ENCODE data around the gene COPS6. TPM values are rescaled to one million over a fixed set of nuclear protein-coding genes. Genes with fewer than 3 reads are reported as not detected.

The COPS6 gene
- total and polyA plus RNA-seq, 2 donors (not counting 1 experiment from before 2014, with no cell fraction given), result 76.5 to 79.6 TPM

- no peaks in the 10 kb centered on the region for H3K9me3 ChIP-seq (ENCODE audit: control extremely low read depth in 1 of 3, control insufficient read depth in 2 of 3, insufficient read depth in 1 of 3, low read length in 2 of 3)
- H3K4me1 Mint-ChIP-seq, result no peaks in the 10 kb centered on the region
- ChIA-PET POLR2A (no interaction called here), CTCF (no interaction called here)
- no peak overlapping the region for H2AFZ ChIP-seq (ENCODE audit: insufficient read depth, low read depth, low read length, poor library complexity, severe bottlenecking)
- TF ChIP-seq CTCF (IDR thresholded peaks at IDR 0.05), result no peak
- no peak overlapping the region for H3K27ac ChIP-seq (ENCODE audit: low read length in 2 of 2)
- no peak overlapping the region for H3K27ac Mint-ChIP-seq
- ATAC-seq (ENCODE audit: low read depth), result no peak
- no peak overlapping the region for H3K9ac ChIP-seq (ENCODE audit: low read length)
- intact Hi-C loops (cut with micrococcal nuclease), result no loop called here
- H3K4me3 ChIP-seq (ENCODE audit: control extremely low read depth in 1 of 5, extremely low read depth in 1 of 5, insufficient read depth in 1 of 5, low read depth in 2 of 5, low read length in 4 of 5), result no peak overlapping the region
- H4K20me1 ChIP-seq (ENCODE audit: control insufficient read depth, insufficient read depth, low read length, poor library complexity, severe bottlenecking), result no peaks in the 10 kb centered on the region
- WGBS (ENCODE audit: insufficient coverage), result 100% methylated on average over 6 of the region's 7 CpGs
- no peak for DNase-seq
- H3K27me3 ChIP-seq (replicated peaks in 1 of 4; ENCODE audit: control extremely low read depth in 1 of 4, control insufficient read depth in 3 of 4, insufficient read depth in 4 of 4, low read length in 3 of 4), result no peaks in the 10 kb centered on the region
- H3K27me3 Mint-ChIP-seq, result no peaks in the 10 kb centered on the region
- peaks cover 0 to 51% of the 10 kb centered on the region in 2 experiments for H3K36me3 ChIP-seq (replicated peaks in 1 of 2; ENCODE audit: control extremely low read depth in 1 of 2, control insufficient read depth in 1 of 2, extremely low read depth in 1 of 2, insufficient read depth in 2 of 2, low read length in 1 of 2)
- H3K4me2 ChIP-seq (replicated peaks; ENCODE audit: low read depth, low read length, poor library complexity, severe bottlenecking), result no peak overlapping the region
- H3K4me1 ChIP-seq (ENCODE audit: control insufficient read depth in 2 of 2, insufficient read depth in 2 of 2, low read length in 2 of 2), result no peaks in the 10 kb centered on the region
- H3K79me2 ChIP-seq (ENCODE audit: control insufficient read depth, insufficient read depth, low read length), result peaks cover 3% of the 10 kb centered on the region
- no peak overlapping the region for H3K4me3 Mint-ChIP-seq
- no peaks in the 10 kb centered on the region for H3K9me3 Mint-ChIP-seq (ENCODE audit: insufficient read depth)
Observed at GRCh38 chr7:100111156-100111555, 22.4 kb downstream of the COPS6 start.

DNA sequence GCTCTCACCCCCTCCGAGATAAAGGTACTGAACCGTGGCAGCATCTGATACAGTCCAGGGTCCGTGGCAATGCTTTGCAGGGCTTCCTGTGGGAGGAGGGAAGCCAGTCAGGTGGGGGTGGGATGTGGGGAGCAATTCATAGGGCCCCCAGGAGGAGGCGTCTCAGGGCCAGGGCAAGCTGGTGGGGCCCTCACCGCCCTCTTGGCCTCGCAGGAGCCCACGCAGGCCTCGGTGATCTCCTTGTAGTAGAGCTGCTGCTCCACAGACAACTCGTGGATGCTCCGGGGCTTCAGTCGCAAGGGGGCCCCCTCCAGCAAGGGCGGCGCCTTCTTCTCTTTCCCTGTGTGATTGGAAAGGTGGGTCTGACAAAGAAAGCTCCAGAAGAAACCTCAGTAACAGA is 23.1 kb downstream of the COPS6 start:
- H3K4me3 ChIP-seq (ENCODE audit: control extremely low read depth in 1 of 5, extremely low read depth in 1 of 5, insufficient read depth in 1 of 5, low read depth in 2 of 5, low read length in 4 of 5), result no peak overlapping the region
- no peak overlapping the region for H3K4me3 Mint-ChIP-seq
- H3K79me2 ChIP-seq (ENCODE audit: control insufficient read depth, insufficient read depth, low read length), result peaks cover 3% of the 10 kb centered on the region
- TF ChIP-seq EZH2 (IDR thresholded peaks at IDR 0.05; ENCODE audit: borderline replicate concordance, insufficient read depth, low read depth, low read length, poor library complexity, severe bottlenecking) (no peak), CTCF (IDR thresholded peaks at IDR 0.05) (no peak)
- H4K20me1 ChIP-seq (ENCODE audit: control insufficient read depth, insufficient read depth, low read length, poor library complexity, severe bottlenecking), result no peaks in the 10 kb centered on the region
- DNase-seq (no peak), ATAC-seq (ENCODE audit: low read depth) (no peak)
- ChIA-PET POLR2A (no interaction called here), CTCF (no interaction called here)
- H3K27me3 ChIP-seq (replicated peaks in 1 of 4; ENCODE audit: control extremely low read depth in 1 of 4, control insufficient read depth in 3 of 4, insufficient read depth in 4 of 4, low read length in 3 of 4), result no peaks in the 10 kb centered on the region
- no peaks in the 10 kb centered on the region for H3K4me1 Mint-ChIP-seq
- H3K27ac Mint-ChIP-seq, result no peak overlapping the region
- 87% methylated on average over 12 of the region's 13 CpGs for WGBS (ENCODE audit: insufficient coverage)
- no peaks in the 10 kb centered on the region for H3K9me3 ChIP-seq (ENCODE audit: control extremely low read depth in 1 of 3, control insufficient read depth in 2 of 3, insufficient read depth in 1 of 3, low read length in 2 of 3)
- H3K27me3 Mint-ChIP-seq, result no peaks in the 10 kb centered on the region
- no peaks in the 10 kb centered on the region for H3K4me1 ChIP-seq (ENCODE audit: control insufficient read depth in 2 of 2, insufficient read depth in 2 of 2, low read length in 2 of 2)
- no peaks in the 10 kb centered on the region for H3K9me3 Mint-ChIP-seq (ENCODE audit: insufficient read depth)
- no peak overlapping the region for H3K9ac ChIP-seq (ENCODE audit: low read length)
- H3K27ac ChIP-seq (ENCODE audit: low read length in 2 of 2), result no peak overlapping the region
- H2AFZ ChIP-seq (ENCODE audit: insufficient read depth, low read depth, low read length, poor library complexity, severe bottlenecking), result no peak overlapping the region
- intact Hi-C loops (cut with micrococcal nuclease), result no loop called here
- peaks cover 0 to 45% of the 10 kb centered on the region in 2 experiments for H3K36me3 ChIP-seq (replicated peaks in 1 of 2; ENCODE audit: control extremely low read depth in 1 of 2, control insufficient read depth in 1 of 2, extremely low read depth in 1 of 2, insufficient read depth in 2 of 2, low read length in 1 of 2)
- H3K4me2 ChIP-seq (replicated peaks; ENCODE audit: low read depth, low read length, poor library complexity, severe bottlenecking), result no peak overlapping the region
